NCI-H82 (cell line): ENCODE data around the gene SRM.
"Not testable (repeated sequence)": the region's sequence is repeated elsewhere in the genome, so short reads cannot be mapped to it uniquely, and the experiment has no call there.

Experiments used
- DNase-seq: peaks from one replicate; lab custom pipeline; 2025; lab: John Stamatoyannopoulos, UW

The SRM gene

DNA sequence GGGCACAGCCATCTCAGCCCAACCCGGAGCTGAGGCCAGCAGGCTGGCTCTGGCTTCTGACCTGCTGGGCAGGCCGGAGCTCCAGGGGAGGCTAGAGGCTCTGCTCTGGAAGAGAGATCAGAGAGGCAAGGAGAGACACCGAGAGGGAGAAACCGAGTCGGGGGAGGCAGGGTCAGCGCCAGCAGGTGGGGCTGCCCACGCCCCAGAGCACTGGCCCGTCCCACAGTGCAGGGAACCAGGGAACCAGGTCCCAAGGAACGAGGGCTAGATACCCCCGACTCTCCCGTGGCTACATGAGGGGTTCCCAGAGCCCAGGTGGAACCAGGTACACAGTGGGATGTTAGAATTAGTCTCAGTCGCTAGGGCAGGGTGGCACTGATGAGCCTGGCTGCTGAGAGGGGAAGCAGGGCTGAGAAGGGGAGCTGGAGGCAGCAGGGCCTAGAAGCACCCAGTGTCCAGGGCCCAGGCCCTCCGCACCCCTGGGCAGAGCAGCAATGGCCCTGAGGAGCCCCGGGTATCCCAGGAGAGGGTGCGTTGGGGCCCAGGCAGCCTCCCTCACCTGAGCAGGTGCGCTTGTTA, 14.9 kb downstream of the SRM start:
- DNase-seq: no peak

DNA sequence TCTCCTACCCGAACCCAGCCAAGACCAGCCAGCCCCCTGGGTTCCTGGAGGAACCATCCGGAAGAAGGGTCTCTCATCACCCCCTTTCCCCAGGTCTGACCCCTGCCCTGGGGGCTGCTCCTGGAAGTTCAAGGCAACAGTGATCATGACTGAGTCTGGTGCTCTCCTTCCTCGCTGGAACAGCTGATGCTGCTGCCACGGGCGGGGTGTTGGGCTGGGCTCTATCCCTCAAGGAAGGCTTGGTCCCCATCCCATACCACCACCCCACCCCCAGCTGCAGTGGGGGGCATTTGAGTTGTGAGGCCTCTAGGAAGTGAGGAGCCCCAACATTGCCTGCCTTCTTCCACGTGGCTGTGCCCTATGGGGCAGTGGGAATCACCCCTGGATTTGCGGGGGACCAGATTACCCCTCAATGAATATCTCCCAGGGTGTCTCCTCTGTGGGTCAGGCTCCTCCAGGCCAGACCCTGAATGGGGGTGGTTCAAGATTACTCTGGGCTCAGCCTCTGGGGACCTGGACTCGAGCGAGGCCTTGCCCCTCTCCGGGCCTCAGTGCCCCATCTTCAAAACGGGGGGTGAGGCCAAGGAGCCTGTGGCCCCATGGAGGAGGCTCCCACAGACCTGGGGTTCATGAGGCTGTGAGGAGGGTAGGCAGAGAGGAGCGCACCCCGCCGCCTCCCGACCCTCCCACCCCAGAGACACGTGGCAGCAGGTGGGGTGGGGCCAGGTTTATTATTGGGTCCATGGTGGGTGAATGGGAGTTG, 15.6 kb downstream of the SRM start:
- no peak for DNase-seq

DNA sequence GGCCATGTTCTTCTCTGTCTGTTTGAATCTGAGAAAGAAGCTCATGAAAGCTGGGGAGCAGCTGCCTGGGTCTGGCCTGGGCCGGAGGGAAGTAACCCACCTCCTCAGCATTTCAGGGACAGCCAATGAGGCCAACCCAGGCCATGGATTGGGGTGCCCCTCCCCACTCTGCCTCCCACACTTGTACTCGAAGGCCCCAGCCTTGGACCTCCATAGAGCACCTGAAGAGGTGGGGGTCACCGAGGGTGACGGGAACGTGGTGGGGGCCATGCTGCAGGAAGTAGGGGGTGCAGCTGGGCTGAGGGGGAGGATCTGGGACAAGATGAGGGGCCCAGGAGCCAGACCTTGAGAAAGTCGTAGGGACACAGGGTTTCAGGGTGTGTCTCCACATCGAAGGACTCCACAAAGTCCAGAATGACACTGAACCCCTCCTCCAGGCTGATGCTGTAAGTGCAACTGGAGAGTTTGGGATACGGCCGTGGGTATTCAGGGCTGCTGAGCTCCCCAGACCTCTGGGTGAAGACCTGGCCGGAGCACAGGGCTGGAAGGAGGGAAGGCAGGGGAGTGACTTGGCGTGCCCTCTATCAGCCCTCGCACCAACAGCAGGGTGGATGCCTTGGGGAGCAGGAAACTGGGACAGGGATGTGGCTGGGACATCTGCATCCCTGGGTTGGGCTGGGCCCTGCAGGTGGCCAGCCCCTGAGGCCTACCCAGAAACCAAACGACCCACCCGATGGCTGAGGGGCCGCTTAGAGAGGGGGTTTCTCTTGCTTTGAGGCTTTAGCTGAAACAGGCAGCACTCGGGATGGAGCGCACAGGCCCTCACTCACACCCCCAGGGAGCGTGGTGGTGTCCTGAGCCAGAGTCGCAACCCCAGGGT, 16.6 kb downstream of the SRM start:
- DNase-seq: no peak

- DNase-seq: no peak
Observed at GRCh38 chr1:11042065-11042464, 17.8 kb downstream of the SRM start.

GRCh38 chr1:11041048-11041447, 18.8 kb downstream of the SRM start:
- DNase-seq: no peak

GRCh38 chr1:11040105-11040429, 19.8 kb downstream of the SRM start:
- DNase-seq: not testable (repeated sequence)

GRCh38 chr1:11039351-11040104, 20.3 kb downstream of the SRM start:
- no peak for DNase-seq

- peak; percentile 93 for DNase-seq
Observed at GRCh38 chr1:11037740-11038182, 22.1 kb downstream of the SRM start.

- DNase-seq: not testable (repeated sequence)
Observed at GRCh38 chr1:11037019-11037739, 22.6 kb downstream of the SRM start.

DNA sequence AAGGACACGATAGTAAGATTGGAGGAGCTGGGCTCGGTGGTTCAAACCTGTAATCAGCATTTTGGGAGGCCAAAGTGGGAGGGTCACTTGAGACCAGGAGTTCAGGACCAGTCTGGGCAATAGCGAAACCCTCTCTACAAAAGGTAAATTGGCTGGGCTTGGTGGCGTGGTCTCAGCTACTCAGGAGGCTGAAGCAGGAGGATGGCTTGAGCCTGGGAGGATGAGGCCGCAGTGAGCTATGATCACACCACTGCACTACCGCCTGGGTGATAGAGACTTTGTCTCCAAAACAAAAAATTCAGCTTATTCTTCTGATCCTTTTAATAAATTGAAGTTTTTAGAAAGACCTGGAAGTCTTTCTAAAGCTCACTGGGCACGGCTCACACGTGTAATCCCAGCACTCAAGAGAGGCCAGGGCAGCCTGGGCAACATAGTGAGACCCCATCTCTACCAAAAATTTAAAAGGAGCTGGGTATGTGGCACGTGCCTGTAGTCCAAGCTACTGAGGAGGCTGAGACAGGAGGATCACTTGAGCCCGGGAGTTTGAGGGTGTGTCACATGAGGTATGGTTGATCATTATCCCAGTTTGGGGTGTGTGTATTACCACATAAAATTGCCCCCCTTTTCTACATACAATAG, 28.1 kb downstream of the SRM start:
- no peak for DNase-seq

DNA sequence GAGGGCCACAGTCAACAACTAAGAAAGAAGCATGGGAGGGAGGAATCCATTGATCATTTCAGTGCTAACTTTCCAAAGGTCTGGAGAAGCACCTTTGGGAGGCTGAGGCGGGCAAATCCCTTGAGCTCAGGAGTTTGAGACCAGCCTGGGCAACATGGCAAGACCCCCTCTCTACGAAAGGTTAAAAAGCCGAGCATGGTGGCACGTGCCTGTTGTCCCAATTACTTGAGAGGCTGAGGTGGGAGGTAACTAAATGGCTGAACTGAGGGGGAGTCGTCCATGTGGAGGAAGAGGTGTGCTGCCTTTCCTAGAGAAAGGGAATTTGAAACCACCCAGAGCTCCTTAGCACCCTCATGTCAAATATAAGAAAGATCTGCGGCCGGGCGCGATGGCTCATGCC, 29.0 kb downstream of the SRM start:
- DNase-seq: no peak

- no peak for DNase-seq
Observed at GRCh38 chr1:11028018-11028417, 31.8 kb downstream of the SRM start.

DNA sequence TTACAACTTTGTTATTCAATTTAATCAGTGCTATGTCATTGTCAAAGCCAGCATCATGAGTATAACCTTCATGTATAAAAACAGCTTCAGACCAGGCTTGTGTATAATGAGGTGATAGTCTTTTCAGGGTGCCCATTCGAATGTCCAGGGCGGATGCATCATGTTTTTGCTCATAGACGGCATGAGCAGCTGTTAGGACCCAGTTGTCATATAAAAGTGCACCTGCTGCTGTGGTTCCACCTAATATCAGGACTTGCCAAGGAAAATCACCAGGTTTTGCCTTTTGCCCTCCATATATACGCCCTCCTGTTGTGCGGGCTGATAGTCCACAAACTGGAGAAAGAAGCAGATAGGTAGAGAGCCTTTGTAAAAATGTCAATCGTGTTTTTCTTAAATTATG, 32.5 kb downstream of the SRM start:
- DNase-seq: no peak

GRCh38 chr1:11026903-11027302, 32.9 kb downstream of the SRM start:
- DNase-seq: no peak

DNA sequence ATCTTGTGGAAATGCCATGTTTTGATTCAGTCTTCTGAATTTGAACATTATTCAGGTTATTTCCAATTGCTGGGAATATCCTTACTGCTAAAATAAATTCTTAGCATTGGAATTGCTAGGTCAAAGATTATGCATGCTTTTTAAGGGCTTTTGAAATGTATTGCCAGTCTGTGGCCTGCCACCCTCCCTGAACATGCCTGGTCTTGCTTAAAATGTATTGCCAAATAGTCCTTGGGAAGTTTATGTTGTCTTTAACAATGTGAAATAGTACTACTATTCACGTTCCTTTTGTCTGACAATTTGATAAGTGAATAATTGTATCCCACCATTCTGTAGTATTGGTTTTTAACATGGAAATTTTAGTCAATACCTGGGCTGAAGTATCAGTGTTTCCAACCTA, 33.8 kb downstream of the SRM start:
- DNase-seq: no peak

GRCh38 chr1:11025618-11026017, 34.2 kb downstream of the SRM start:
- DNase-seq: no peak

- no peak for DNase-seq
Observed at GRCh38 chr1:11024874-11025203, 35.0 kb downstream of the SRM start.

DNA sequence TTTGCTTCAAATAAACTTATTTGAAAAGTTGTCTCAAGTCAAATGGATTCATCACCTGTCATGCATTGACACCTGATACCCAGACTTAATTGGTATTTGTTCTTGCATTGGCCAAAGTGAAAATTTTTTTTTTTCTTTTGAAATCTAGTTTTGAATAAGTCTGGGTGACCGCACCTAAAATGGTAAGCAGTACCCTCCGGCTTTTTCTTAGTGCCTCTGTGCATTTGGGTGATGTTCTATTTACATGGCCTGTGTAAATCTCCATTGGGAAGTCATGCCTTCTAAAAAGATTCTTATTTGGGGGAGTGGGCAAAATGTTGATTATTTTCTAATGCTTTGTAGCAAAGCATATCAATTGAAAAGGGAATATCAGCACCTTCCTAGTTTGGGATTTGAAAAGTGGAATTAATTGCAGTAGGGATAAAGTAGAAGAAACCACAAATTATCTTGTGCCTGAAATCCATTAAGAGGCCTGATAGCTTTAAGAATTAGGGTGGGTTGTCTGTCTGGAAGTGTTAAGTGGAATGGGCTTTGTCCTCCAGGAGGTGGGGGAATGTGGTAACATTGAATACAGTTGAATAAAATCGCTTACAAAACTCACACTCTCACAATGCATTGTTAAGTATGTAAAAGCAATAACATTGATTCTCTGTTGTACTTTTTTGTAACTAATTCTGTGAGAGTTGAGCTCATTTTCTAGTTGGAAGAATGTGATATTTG, 35.5 kb downstream of the SRM start:
- DNase-seq: no peak

DNA sequence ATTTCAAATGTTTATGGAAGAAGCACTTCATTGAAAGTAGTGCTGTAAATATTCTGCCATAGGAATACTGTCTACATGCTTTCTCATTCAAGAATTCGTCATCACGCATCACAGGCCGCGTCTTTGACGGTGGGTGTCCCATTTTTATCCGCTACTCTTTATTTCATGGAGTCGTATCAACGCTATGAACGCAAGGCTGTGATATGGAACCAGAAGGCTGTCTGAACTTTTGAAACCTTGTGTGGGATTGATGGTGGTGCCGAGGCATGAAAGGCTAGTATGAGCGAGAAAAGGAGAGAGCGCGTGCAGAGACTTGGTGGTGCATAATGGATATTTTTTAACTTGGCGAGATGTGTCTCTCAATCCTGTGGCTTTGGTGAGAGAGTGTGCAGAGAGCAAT, 36.6 kb downstream of the SRM start:
- DNase-seq: no peak

GRCh38 chr1:11019971-11020370, 39.8 kb downstream of the SRM start:
- DNase-seq: no peak

DNA sequence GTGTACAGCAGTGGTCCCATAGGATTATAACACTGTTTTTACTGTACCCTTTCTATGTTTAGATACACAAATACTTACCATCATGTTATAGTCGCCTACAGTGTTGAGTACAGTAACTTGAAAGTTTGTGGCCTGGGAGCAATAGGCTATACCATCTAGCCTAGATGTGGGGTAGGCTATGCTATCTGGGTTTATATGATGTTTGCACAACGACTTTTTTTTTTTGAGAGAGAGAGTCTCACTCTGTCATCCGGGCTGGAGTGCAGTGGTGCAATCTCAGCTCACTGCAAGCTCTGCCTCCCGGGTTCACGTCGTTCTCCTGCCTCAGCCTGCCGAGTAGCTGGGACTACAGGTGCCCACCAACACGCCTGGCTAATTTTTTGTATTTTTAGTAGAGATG, 40.5 kb downstream of the SRM start:
- DNase-seq: not testable (repeated sequence)
